ENCODE measurements around the gene RAD51B. TPM values are rescaled to one million over a fixed set of nuclear protein-coding genes. Genes with fewer than 3 reads are reported as not detected.
"Not testable (repeated sequence)": the region's sequence is repeated elsewhere in the genome, so short reads cannot be mapped to it uniquely, and the experiment has no call there.

RAD51B gene
- total and polyA plus RNA-seq, 2 experiments from 2014 or later, result 10.1 to 18.0 TPM

DNA sequence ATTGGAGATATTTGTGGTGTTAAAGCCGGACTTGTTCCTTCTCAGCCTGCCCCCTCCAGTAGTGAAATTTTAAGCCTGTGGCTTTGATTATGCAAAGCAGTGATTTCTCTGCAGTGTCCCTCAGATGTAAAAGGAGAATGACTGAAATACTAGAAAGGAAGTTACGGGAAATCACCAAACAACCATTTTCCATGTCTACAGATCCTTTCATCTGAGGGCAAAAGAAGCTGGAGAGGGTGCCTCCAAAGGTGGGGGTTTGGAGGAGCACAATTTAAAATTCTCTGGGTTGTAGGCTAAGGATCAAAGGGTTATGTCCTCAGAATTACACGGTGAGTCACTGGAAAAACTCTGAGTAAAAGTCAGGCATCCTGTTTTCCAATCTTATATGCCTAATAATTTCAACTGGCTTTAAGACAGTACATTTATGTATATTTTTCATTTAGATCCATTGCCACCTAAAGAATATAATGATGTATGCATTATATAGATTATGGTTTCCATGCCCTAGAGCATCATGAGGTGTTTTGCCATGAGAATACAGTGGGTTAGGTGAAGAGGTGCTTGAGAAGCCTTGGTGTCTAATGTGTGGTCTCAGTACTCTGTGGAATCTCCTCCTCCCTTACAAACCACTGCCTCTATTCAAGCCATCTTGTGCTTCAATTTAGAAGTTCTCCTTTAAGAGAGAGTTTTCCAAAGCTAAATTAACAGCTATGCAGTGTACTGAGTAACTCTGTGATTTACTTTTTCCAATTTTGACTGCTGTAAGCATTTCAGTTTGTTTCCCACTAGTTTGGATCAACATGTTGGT is 362.1 kb downstream of the RAD51B start:
- H3K36me3 ChIP-seq (replicated peaks; ENCODE audit: insufficient read depth, low read depth), result no peaks in the 10 kb centered on the region
- H3K9me2 ChIP-seq (replicated peaks; ENCODE audit: insufficient read depth), result no peaks in the 10 kb centered on the region
- no peak for DNase-seq (ENCODE audit: low spot score)
- peak overlapping the region; percentile 20 for H3K27ac ChIP-seq
- no peaks in the 10 kb centered on the region for H3K27me3 ChIP-seq
- H3K9me3 ChIP-seq (ENCODE audit: low read depth), result no peaks in the 10 kb centered on the region
- no peak overlapping the region for H3K4me3 ChIP-seq
- H3K79me2 ChIP-seq, result no peaks in the 10 kb centered on the region
- H2AFZ ChIP-seq, result no peak overlapping the region
- WGBS (ENCODE audit: low lambda C conversion rate, missing lambda C conversion rate), result 66% methylated on average over 3 of the region's 3 CpGs
- H3K4me2 ChIP-seq, result peak overlapping the region; percentile 1
- no peaks in the 10 kb centered on the region for H4K20me1 ChIP-seq (ENCODE audit: insufficient read depth, poor library complexity, severe bottlenecking)
- no peak for TF ChIP-seq EZH2 (IDR thresholded peaks at IDR 0.05; ENCODE audit: borderline replicate concordance)
- no peak for TF ChIP-seq CTCF (IDR thresholded peaks at IDR 0.05; ENCODE audit: poor library complexity)
- no peak for TF ChIP-seq EZH2phosphoT487 (IDR thresholded peaks at IDR 0.05; ENCODE audit: low read depth, severe bottlenecking, unreplicated experiment)
- peaks cover 43% of the 10 kb centered on the region for H3K4me1 ChIP-seq (ENCODE audit: insufficient read depth)

- no peak overlapping the region for H3K27ac ChIP-seq
- H3K4me2 ChIP-seq, result no peak overlapping the region
- H2AFZ ChIP-seq, result no peak overlapping the region
- no peak for TF ChIP-seq EZH2 (IDR thresholded peaks at IDR 0.05; ENCODE audit: borderline replicate concordance)
- no peak for TF ChIP-seq EZH2phosphoT487 (IDR thresholded peaks at IDR 0.05; ENCODE audit: low read depth, severe bottlenecking, unreplicated experiment)
- no peak for TF ChIP-seq CTCF (IDR thresholded peaks at IDR 0.05; ENCODE audit: poor library complexity)
- no peaks in the 10 kb centered on the region for H3K27me3 ChIP-seq
- no peaks in the 10 kb centered on the region for H3K9me3 ChIP-seq (ENCODE audit: low read depth)
- no peak for DNase-seq (ENCODE audit: low spot score)
- H3K4me1 ChIP-seq (ENCODE audit: insufficient read depth), result peaks cover 38% of the 10 kb centered on the region
- H3K79me2 ChIP-seq, result no peaks in the 10 kb centered on the region
- no peak overlapping the region for H3K4me3 ChIP-seq
- 91% methylated on average over 5 of the region's 5 CpGs for WGBS (ENCODE audit: low lambda C conversion rate, missing lambda C conversion rate)
- no peaks in the 10 kb centered on the region for H4K20me1 ChIP-seq (ENCODE audit: insufficient read depth, poor library complexity, severe bottlenecking)
- H3K9me2 ChIP-seq (replicated peaks; ENCODE audit: insufficient read depth), result no peaks in the 10 kb centered on the region
- no peaks in the 10 kb centered on the region for H3K36me3 ChIP-seq (replicated peaks; ENCODE audit: insufficient read depth, low read depth)
Observed at GRCh38 chr14:68182492-68182891, 362.9 kb downstream of the RAD51B start.

- H3K9me3 ChIP-seq (ENCODE audit: low read depth); H3K79me2 ChIP-seq; H3K4me3 ChIP-seq; H3K4me2 ChIP-seq; H3K27me3 ChIP-seq; DNase-seq (ENCODE audit: low spot score); H3K27ac ChIP-seq; H3K9me2 ChIP-seq (replicated peaks; ENCODE audit: insufficient read depth); H4K20me1 ChIP-seq (ENCODE audit: insufficient read depth, poor library complexity, severe bottlenecking); H3K36me3 ChIP-seq (replicated peaks; ENCODE audit: insufficient read depth, low read depth); H2AFZ ChIP-seq: not testable (repeated sequence)
- peaks cover 19% of the 10 kb centered on the region for H3K4me1 ChIP-seq (ENCODE audit: insufficient read depth)
- WGBS (ENCODE audit: low lambda C conversion rate, missing lambda C conversion rate), result 97% methylated on average over 5 of the region's 5 CpGs
Observed at GRCh38 chr14:68186500-68187276, 367.1 kb downstream of the RAD51B start.

GRCh38 chr14:68188174-68188573 is 368.6 kb downstream of the RAD51B start:
- no peaks in the 10 kb centered on the region for H3K9me3 ChIP-seq (ENCODE audit: low read depth)
- no peak for DNase-seq (ENCODE audit: low spot score)
- H3K79me2 ChIP-seq, result no peaks in the 10 kb centered on the region
- no peak overlapping the region for H2AFZ ChIP-seq
- peaks cover 21% of the 10 kb centered on the region for H3K4me1 ChIP-seq (ENCODE audit: insufficient read depth)
- no peaks in the 10 kb centered on the region for H4K20me1 ChIP-seq (ENCODE audit: insufficient read depth, poor library complexity, severe bottlenecking)
- H3K4me3 ChIP-seq, result no peak overlapping the region
- WGBS (ENCODE audit: low lambda C conversion rate, missing lambda C conversion rate), result 100% methylated on average over 1 of the region's 1 CpG
- H3K27me3 ChIP-seq, result no peaks in the 10 kb centered on the region
- TF ChIP-seq EZH2phosphoT487 (IDR thresholded peaks at IDR 0.05; ENCODE audit: low read depth, severe bottlenecking, unreplicated experiment) (no peak), CTCF (IDR thresholded peaks at IDR 0.05; ENCODE audit: poor library complexity) (no peak), EZH2 (IDR thresholded peaks at IDR 0.05; ENCODE audit: borderline replicate concordance) (no peak)
- no peak overlapping the region for H3K4me2 ChIP-seq
- H3K27ac ChIP-seq, result no peak overlapping the region
- no peaks in the 10 kb centered on the region for H3K9me2 ChIP-seq (replicated peaks; ENCODE audit: insufficient read depth)
- no peaks in the 10 kb centered on the region for H3K36me3 ChIP-seq (replicated peaks; ENCODE audit: insufficient read depth, low read depth)

Data from hepatocyte (in vitro differentiated cells).